ENCODE data around the gene KANSL3.
"Not testable (repeated sequence)": the region's sequence is repeated elsewhere in the genome, so short reads cannot be mapped to it uniquely, and the experiment has no call there.

DNA sequence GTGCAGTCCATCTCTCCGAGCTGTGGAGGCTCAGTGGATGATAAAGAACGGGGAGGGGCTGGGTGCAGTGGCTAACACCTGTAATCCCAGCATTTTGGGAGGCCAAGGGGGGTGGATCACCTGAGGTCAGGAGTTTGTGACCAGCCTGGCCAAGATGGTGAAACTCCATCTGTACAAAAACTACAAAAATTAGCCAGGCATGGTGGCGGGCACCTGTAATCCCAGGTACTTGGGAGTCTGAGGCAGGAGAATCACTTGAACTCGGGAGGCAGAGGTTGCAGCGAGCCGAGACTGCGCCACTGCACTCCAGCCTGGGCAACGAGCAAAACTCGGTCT is 84.2 kb downstream of the KANSL3 start:
- not testable (repeated sequence) for TF ChIP-seq GLIS3 (CRISPR knock-in tag; IDR thresholded peaks at IDR 0.05); ARNTL (CRISPR knock-in tag; IDR thresholded peaks at IDR 0.05; ENCODE audit: borderline replicate concordance, low read depth); ESRRG (CRISPR knock-in tag; IDR thresholded peaks at IDR 0.05); BACH2 (CRISPR knock-in tag; IDR thresholded peaks at IDR 0.05; ENCODE audit: borderline replicate concordance); CSDC2 (CRISPR knock-in tag; IDR thresholded peaks at IDR 0.05); ZNF70 (CRISPR knock-in tag; IDR thresholded peaks at IDR 0.05); TOX (CRISPR knock-in tag; IDR thresholded peaks at IDR 0.05; ENCODE audit: borderline replicate concordance); ZNF8 (CRISPR knock-in tag; IDR thresholded peaks at IDR 0.05); TCF4 (CRISPR knock-in tag; IDR thresholded peaks at IDR 0.05; ENCODE audit: borderline replicate concordance)
- TF ChIP-seq, protein P1, sequence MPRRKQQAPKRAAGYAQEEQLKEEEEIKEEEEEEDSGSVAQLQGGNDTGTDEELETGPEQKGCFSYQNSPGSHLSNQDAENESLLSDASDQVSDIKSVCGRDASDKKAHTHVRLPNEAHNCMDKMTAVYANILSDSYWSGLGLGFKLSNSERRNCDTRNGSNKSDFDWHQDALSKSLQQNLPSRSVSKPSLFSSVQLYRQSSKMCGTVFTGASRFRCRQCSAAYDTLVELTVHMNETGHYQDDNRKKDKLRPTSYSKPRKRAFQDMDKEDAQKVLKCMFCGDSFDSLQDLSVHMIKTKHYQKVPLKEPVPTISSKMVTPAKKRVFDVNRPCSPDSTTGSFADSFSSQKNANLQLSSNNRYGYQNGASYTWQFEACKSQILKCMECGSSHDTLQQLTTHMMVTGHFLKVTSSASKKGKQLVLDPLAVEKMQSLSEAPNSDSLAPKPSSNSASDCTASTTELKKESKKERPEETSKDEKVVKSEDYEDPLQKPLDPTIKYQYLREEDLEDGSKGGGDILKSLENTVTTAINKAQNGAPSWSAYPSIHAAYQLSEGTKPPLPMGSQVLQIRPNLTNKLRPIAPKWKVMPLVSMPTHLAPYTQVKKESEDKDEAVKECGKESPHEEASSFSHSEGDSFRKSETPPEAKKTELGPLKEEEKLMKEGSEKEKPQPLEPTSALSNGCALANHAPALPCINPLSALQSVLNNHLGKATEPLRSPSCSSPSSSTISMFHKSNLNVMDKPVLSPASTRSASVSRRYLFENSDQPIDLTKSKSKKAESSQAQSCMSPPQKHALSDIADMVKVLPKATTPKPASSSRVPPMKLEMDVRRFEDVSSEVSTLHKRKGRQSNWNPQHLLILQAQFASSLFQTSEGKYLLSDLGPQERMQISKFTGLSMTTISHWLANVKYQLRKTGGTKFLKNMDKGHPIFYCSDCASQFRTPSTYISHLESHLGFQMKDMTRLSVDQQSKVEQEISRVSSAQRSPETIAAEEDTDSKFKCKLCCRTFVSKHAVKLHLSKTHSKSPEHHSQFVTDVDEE (CRISPR knock-in tag; IDR thresholded peaks at IDR 0.05), result not testable (repeated sequence)
